ENCODE results near the gene CD300C.

CD300C gene

DNA sequence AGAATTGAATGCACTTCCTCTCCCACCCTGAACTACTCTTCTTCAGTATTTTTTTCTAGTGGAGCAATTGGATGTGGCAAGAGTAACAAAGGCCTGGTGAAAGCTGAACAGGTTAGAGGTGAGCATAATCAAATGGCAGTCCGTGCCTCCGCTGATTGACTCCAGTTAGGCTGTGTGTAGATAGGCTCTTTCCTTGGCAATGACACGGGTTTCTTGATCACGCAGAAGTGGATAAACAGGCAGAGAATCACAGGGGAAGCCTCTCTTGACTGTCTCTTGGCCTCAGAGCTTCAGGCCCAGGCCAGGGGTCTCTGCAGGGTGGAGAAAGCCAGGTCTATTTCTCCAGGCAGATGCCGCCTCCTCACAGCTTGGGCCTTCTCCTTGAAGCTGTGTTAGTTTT, 18.8 kb downstream of the CD300C start:
- Histone ChIP-seq H3K4me3 (ENCODE audit: low read depth, low read length) (no peak overlapping the region), H3K27me3 (ENCODE audit: insufficient read depth, low read depth, severe bottlenecking) (peaks cover 100% of the 10 kb centered on the region), H3K36me3 (no peaks in the 10 kb centered on the region), H3K27ac (no peak overlapping the region), H3K9me3 (ENCODE audit: severe bottlenecking) (peaks cover 29% of the 10 kb centered on the region)
- no peak for DNase-seq
- TF ChIP-seq, protein P1, sequence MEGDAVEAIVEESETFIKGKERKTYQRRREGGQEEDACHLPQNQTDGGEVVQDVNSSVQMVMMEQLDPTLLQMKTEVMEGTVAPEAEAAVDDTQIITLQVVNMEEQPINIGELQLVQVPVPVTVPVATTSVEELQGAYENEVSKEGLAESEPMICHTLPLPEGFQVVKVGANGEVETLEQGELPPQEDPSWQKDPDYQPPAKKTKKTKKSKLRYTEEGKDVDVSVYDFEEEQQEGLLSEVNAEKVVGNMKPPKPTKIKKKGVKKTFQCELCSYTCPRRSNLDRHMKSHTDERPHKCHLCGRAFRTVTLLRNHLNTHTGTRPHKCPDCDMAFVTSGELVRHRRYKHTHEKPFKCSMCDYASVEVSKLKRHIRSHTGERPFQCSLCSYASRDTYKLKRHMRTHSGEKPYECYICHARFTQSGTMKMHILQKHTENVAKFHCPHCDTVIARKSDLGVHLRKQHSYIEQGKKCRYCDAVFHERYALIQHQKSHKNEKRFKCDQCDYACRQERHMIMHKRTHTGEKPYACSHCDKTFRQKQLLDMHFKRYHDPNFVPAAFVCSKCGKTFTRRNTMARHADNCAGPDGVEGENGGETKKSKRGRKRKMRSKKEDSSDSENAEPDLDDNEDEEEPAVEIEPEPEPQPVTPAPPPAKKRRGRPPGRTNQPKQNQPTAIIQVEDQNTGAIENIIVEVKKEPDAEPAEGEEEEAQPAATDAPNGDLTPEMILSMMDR (IDR thresholded peaks at IDR 0.05; ENCODE audit: low read depth, low read length): no peak

DNA sequence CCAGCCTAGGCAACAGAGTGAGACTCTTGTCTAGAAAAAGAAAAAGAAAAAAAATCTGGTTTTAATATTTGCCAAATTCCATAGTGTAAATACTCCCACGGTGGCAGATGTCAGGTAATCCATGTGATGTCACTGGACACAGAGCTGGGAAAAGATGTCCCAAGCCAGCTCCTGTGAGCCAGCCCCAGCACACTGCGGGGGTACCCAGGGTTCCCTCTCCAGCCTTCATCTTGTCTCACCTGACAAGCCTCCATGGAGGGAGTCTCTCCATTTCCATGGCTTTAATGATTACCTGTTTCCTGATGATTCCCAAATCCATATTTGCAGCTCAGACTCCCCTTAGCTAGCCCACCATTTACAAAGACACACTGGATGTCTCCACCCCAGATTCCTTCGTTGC, 19.2 kb downstream of the CD300C start:
- H3K4me3 ChIP-seq (ENCODE audit: low read depth, low read length): no peak overlapping the region
- no peaks in the 10 kb centered on the region for H3K36me3 ChIP-seq
- peaks cover 100% of the 10 kb centered on the region for H3K27me3 ChIP-seq (ENCODE audit: insufficient read depth, low read depth, severe bottlenecking)
- TF ChIP-seq, protein P1 (IDR thresholded peaks at IDR 0.05; ENCODE audit: low read depth, low read length): no peak
- H3K9me3 ChIP-seq (ENCODE audit: severe bottlenecking): peaks cover 29% of the 10 kb centered on the region
- no peak overlapping the region for H3K27ac ChIP-seq
- DNase-seq: no peak

DNA sequence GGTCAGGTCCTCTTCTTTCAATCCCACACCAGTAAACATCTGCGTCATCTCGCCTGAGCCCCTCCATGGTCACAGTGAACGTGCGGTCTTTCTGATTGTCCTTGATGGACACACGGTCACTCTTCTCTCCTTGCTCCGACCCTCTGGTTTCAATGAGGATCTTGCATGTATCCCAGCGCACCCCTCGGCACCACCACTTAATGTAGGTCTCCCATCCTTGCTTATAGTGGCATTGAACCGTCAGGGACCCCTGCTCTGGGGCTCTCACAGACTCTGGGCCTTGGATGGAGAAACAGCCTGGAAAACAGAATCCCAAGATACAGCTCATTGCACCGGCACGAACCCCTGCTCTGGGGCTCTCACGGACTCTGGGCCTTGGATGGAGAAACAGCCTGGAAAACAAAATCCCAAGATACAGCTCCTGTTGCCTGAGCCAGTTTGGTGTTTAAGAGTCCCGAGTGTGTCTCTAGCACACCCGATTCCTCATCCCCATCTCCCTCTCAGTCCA, 20.1 kb downstream of the CD300C start:
- TF ChIP-seq, protein P1 (IDR thresholded peaks at IDR 0.05; ENCODE audit: low read depth, low read length): no peak

DNA sequence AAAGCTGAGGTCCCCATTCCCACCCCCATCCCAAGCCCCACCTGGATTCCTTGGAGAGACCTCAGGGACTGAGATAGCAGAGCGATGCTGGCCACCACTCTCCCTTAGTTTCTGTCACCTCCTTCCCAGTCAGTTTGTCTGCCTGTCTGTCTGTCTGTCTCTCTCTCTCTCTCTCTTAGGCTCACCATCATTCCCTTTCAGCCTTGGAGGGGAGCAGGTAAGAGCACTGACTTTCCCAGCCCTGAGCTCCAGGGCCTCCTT, 20.5 kb downstream of the CD300C start:
- Histone ChIP-seq H3K9me3 (ENCODE audit: severe bottlenecking) (peaks cover 32% of the 10 kb centered on the region), H3K36me3 (no peaks in the 10 kb centered on the region), H3K27ac (no peak overlapping the region), H3K4me3 (ENCODE audit: low read depth, low read length) (no peak overlapping the region), H3K27me3 (ENCODE audit: insufficient read depth, low read depth, severe bottlenecking) (peaks cover 100% of the 10 kb centered on the region)
- no peak for DNase-seq
- TF ChIP-seq, protein P1 (IDR thresholded peaks at IDR 0.05; ENCODE audit: low read depth, low read length): no peak

More for the DNA sequence above, 20.1 kb downstream of the CD300C start:
- H3K27ac ChIP-seq: no peak overlapping the region
- peaks cover 29% of the 10 kb centered on the region for H3K9me3 ChIP-seq (ENCODE audit: severe bottlenecking)
- no peak overlapping the region for H3K4me3 ChIP-seq (ENCODE audit: low read depth, low read length)
- H3K36me3 ChIP-seq: no peaks in the 10 kb centered on the region
- H3K27me3 ChIP-seq (ENCODE audit: insufficient read depth, low read depth, severe bottlenecking): peaks cover 100% of the 10 kb centered on the region
- DNase-seq: no peak

DNA sequence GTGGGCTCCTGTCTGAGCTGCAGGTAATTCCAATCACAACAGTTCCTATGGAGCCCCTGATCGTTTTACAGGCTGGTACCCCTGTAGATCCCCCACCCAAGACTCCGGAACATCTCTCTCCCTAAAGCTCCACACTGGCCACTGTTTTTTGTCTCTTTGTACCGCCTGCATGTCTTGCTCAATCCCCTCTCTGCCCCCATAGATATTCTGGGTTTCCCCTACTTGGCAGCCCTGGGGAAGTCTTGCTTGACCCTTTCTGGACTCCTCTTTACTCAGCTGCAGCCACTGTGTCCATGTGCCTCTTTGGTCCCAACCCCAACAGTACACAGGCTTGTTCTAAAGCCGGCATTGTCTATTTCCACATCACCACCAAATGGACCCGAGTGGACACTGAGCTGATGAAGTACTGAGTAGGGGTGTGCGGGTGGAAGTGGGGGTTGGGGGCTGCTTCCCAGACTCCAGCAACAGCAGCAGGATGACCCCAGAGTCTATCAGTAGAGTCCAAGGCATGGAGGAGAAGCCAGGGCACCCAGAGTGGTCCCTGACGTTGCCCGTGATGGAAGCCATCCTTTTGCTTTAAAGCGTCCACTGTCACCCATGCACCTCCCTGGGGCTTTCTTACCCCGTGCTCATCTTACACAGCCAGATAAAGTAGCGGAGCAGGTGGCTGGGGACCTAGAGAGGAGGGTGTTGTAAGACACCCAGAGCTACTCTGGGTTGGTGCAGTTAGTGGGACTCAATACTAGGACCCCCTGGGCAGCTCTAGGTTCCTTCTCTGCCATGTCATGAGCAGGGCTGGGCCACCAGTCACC, 21.1 kb downstream of the CD300C start:
- no peaks in the 10 kb centered on the region for H3K36me3 ChIP-seq
- peaks cover 100% of the 10 kb centered on the region for H3K27me3 ChIP-seq (ENCODE audit: insufficient read depth, low read depth, severe bottlenecking)
- DNase-seq: no peak
- no peak overlapping the region for H3K27ac ChIP-seq
- H3K9me3 ChIP-seq (ENCODE audit: severe bottlenecking): peaks cover 32% of the 10 kb centered on the region
- TF ChIP-seq, protein P1 (IDR thresholded peaks at IDR 0.05; ENCODE audit: low read depth, low read length): no peak
- no peak overlapping the region for H3K4me3 ChIP-seq (ENCODE audit: low read depth, low read length)

DNA sequence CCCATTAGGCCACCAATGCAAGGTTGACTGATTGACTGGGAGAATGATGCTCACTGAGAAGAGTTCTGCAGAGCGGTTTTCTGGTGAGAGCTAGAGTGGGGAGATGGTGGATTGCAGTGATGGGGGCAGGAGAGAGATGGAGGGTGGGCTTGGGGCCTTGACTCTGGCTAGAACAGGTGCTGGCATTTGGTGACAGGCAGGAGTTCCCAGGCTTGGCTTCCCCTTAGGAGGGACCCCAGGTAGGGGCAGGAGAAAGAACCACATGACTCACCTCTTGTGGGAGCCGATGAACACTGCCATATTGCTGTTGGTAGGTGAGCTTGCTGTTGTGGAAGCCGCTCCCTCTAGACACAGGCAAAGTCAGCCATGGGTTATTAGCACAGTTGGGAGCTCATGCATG, 22.6 kb downstream of the CD300C start:
- Histone ChIP-seq H3K27ac (no peak overlapping the region), H3K27me3 (ENCODE audit: insufficient read depth, low read depth, severe bottlenecking) (peaks cover 100% of the 10 kb centered on the region), H3K9me3 (ENCODE audit: severe bottlenecking) (peaks cover 41% of the 10 kb centered on the region), H3K36me3 (no peaks in the 10 kb centered on the region), H3K4me3 (ENCODE audit: low read depth, low read length) (no peak overlapping the region)
- no peak for DNase-seq
- TF ChIP-seq, protein P1 (IDR thresholded peaks at IDR 0.05; ENCODE audit: low read depth, low read length): no peak
